Measurements from ENCODE around the gene RFX8. TPM values are rescaled to one million over a fixed set of nuclear protein-coding genes. Genes with fewer than 3 reads are reported as not detected.

Gene RFX8
- total RNA-seq, 2 donors from 2014 or later: 0.14 to 0.85 TPM

DNA sequence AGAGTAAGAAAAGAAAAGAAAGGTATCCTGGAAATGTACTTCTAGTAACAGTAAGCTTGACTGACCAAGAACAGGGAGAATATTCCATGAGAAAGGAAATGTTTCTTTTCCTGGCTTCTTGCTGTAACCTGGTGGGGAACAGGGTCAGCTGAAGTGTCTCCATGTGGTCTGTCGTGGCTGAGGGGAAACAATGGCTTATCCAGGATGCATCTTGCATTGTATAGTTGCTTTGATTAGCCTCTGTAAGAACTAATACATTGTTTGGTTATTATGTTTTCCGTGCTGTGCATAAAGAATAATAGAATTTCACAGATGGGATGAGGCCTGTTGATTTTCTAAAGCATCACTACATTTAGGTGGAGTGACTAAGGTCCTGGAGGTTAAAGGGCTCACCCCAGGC lies 92.5 kb downstream of the RFX8 start:
- H3K9me3 ChIP-seq: no peaks in the 10 kb centered on the region
- ATAC-seq (ENCODE audit: insufficient number of reproducible peaks, low FRiP score, low read depth): no peak
- peaks cover 3 to 14% of the 10 kb centered on the region in 2 donors for H3K4me1 ChIP-seq (ENCODE audit: control insufficient read depth in 1 of 2, low read depth in 2 of 2)
- H3K36me3 ChIP-seq: no peaks in the 10 kb centered on the region
- H3K27ac ChIP-seq: no peak overlapping the region
- H3K27me3 ChIP-seq (replicated peaks; ENCODE audit: insufficient read depth): no peaks in the 10 kb centered on the region
- TF ChIP-seq, protein P1, sequence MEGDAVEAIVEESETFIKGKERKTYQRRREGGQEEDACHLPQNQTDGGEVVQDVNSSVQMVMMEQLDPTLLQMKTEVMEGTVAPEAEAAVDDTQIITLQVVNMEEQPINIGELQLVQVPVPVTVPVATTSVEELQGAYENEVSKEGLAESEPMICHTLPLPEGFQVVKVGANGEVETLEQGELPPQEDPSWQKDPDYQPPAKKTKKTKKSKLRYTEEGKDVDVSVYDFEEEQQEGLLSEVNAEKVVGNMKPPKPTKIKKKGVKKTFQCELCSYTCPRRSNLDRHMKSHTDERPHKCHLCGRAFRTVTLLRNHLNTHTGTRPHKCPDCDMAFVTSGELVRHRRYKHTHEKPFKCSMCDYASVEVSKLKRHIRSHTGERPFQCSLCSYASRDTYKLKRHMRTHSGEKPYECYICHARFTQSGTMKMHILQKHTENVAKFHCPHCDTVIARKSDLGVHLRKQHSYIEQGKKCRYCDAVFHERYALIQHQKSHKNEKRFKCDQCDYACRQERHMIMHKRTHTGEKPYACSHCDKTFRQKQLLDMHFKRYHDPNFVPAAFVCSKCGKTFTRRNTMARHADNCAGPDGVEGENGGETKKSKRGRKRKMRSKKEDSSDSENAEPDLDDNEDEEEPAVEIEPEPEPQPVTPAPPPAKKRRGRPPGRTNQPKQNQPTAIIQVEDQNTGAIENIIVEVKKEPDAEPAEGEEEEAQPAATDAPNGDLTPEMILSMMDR (IDR thresholded peaks at IDR 0.05): no peak
- DNase-seq (ENCODE audit: low spot score): no peak
- no peak overlapping the region for H3K4me3 ChIP-seq

DNA sequence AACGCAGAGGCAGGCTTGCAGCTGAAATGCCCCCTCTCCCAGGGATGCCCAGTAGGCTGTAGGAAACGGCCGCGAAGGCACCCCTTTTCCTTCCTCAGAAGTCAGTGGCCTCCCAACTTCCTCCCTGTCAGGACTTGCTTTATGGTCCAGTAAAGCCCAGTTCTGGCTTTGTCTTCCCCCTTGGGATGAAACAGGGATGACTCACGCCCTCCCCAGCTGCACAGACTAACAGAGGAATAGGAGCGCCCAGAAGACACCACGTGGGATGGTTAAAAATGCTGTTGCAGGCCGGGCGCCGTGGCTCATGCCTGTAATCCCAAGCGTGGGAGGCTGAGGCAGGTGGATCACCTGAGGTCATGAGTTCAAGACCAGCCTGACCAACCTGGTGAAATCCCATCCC lies 94.5 kb downstream of the RFX8 start:
- DNase-seq (ENCODE audit: low spot score): no peak
- Histone ChIP-seq H3K36me3 (no peaks in the 10 kb centered on the region), H3K4me1 (ENCODE audit: control insufficient read depth in 1 of 2, low read depth in 2 of 2) (no peaks in the 10 kb centered on the region), H3K27me3 (replicated peaks; ENCODE audit: insufficient read depth) (no peaks in the 10 kb centered on the region), H3K27ac (no peak overlapping the region), H3K9me3 (no peaks in the 10 kb centered on the region), H3K4me3 (no peak overlapping the region)
- ATAC-seq (ENCODE audit: insufficient number of reproducible peaks, low FRiP score, low read depth): no peak
- TF ChIP-seq, protein P1 (IDR thresholded peaks at IDR 0.05): no peak

DNA sequence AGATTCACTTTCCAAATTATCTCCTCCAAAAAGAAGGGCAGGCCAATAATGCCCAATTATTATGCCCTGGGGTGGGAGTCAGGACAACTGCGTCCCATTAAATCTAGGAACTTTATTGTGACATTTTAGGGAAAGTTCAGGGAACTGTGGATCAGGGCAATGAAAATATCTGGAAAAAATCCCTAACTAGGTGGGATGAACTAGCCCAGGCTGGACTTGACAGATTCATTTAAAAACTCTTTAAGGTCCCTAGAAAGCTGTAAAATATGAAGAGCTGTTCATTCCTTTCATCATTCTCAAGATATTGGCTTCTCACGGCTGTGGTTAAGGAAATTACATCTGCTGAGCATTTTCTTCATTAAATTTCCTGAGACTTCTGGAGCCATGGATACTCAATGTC lies 95.8 kb downstream of the RFX8 start:
- DNase-seq (ENCODE audit: low spot score) (no peak), ATAC-seq (ENCODE audit: insufficient number of reproducible peaks, low FRiP score, low read depth) (no peak)
- no peaks in the 10 kb centered on the region for H3K36me3 ChIP-seq
- H3K27me3 ChIP-seq (replicated peaks; ENCODE audit: insufficient read depth): no peaks in the 10 kb centered on the region
- TF ChIP-seq, protein P1 (IDR thresholded peaks at IDR 0.05): no peak
- no peak overlapping the region for H3K4me3 ChIP-seq
- no peaks in the 10 kb centered on the region for H3K9me3 ChIP-seq
- no peaks in the 10 kb centered on the region for H3K4me1 ChIP-seq (ENCODE audit: control insufficient read depth in 1 of 2, low read depth in 2 of 2)
- no peak overlapping the region for H3K27ac ChIP-seq

DNA sequence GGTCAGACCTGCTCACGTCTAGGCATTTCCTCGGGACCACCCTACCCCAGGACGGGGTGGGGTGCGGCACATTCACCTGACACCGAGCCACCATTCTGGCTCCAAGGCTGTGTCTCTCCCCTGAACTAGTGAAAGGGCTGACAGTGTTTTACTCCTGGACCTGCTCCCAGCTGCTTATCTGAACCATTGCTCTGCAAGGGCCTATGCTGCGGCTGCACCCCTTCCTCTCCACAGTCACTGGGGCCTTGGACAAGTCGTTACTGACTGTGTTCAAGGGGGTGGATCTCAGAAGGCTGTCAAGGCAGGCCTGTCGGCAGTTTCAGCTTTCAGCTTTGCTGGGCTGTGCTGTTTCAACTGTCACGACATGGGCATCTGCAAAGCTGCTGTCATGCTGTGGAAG lies 99.3 kb downstream of the RFX8 start:
- Histone ChIP-seq H3K9me3 (no peaks in the 10 kb centered on the region), H3K27me3 (replicated peaks; ENCODE audit: insufficient read depth) (no peaks in the 10 kb centered on the region), H3K27ac (no peak overlapping the region), H3K4me1 (ENCODE audit: control insufficient read depth in 1 of 2, low read depth in 2 of 2) (no peaks in the 10 kb centered on the region), H3K36me3 (no peaks in the 10 kb centered on the region), H3K4me3 (no peak overlapping the region)
- TF ChIP-seq, protein P1 (IDR thresholded peaks at IDR 0.05): no peak
- no peak for DNase-seq (ENCODE audit: low spot score)
- no peak for ATAC-seq (ENCODE audit: insufficient number of reproducible peaks, low FRiP score, low read depth)

DNA sequence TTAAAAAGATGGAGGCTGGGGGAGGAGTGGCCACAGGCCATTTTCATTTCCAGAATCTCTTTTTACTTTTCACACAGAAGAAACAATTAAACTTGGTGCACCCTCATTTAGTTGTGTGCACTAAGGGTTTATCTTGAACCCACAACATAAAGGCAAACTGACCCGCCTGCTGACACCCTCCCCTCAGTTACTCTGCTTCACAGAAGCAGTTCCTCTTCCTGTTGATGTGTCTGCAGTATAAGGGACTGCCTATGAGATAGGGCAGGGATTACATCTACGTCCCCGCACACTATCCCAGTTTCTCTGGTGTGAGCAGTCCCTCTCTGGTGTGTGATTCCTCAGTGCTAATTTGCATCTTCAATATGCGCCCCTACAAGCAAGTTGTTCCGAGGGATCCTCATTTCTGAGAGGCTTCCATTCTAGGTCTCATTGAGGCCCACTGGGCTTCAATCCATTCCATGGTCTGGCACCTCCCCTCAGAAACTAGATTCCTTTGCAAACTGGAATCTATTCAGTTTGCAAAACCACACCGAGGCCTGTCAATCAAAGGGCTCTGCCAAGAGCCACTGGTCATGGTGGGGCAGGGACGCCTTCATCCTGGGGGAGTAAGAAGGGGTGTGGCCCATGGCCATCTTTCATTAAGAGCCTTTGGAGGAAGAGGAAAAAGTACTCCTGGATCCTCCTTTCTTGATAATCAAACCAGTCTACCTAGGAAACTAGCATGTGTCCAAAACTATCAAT lies 99.9 kb downstream of the RFX8 start:
- no peaks in the 10 kb centered on the region for H3K36me3 ChIP-seq
- ATAC-seq (ENCODE audit: insufficient number of reproducible peaks, low FRiP score, low read depth): no peak
- TF ChIP-seq, protein P1 (IDR thresholded peaks at IDR 0.05): no peak

More for the DNA sequence above, 99.9 kb downstream of the RFX8 start:
- Histone ChIP-seq H3K4me1 (ENCODE audit: control insufficient read depth in 1 of 2, low read depth in 2 of 2) (no peaks in the 10 kb centered on the region), H3K9me3 (no peaks in the 10 kb centered on the region), H3K27me3 (replicated peaks; ENCODE audit: insufficient read depth) (no peaks in the 10 kb centered on the region), H3K4me3 (no peak overlapping the region), H3K27ac (no peak overlapping the region)
- DNase-seq (ENCODE audit: low spot score): no peak

All from thoracic aorta (tissue), 2 donors.